Measurements from ENCODE around the gene COP1.
"Not testable (repeated sequence)": the region's sequence is repeated elsewhere in the genome, so short reads cannot be mapped to it uniquely, and the experiment has no call there.

The COP1 gene

DNA sequence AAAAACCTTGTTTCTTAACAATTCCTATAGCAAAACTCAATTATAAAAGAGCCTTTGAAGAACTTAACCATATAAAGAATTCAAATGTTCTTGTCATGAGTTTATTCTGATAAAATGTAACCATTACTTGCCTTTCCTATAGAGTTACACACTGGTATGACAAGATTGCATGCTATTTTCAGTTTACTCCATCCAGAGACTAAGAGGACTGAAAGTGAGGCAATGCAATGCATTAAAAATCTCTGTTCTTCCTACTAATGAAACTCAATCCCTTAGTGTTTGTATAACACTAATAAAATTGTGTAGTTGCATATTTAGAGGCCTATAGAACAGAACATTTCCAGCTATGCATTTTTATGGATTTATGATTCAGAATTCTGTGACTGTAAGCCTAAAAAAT, 88.1 kb downstream of the COP1 start:
- DNase-seq, result no peak

DNA sequence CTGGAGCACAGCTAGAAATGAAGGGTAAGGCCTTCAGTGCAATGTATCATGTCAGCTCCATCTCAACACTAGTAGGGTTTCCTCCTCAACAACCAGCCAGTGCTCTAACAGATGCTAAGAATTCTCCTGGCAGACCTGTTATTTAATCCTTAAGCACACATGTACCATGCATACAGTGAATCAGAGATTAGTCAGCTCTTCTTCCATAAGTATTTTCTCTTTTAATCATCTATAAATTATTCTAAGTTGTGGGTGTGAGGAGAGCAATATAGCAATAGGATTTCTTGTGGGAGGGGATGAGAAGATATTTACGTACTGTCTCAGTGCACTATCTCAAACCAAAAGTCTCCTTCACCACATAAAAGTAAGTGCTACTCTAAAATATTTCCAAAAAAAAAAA, 95.3 kb downstream of the COP1 start:
- no peak for DNase-seq

DNA sequence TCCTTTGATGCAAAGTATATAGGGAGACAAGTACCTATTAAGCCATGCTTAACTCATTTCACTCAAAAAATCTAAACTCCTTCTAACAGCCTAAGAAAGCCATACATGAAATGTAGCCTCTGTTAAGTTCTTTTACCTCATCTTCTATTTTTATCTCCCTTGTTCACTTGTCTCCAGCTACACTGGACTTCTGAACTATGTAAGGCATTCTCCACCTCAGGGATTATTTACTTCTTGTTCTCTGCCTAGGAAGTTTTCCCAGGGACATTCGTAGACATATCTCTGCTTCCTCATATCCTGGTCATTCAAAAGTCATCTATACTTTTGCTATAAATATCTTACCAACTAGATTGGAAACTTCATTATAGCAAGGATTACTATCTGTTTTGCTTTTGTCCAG, 96.9 kb downstream of the COP1 start:
- no peak for DNase-seq

DNA sequence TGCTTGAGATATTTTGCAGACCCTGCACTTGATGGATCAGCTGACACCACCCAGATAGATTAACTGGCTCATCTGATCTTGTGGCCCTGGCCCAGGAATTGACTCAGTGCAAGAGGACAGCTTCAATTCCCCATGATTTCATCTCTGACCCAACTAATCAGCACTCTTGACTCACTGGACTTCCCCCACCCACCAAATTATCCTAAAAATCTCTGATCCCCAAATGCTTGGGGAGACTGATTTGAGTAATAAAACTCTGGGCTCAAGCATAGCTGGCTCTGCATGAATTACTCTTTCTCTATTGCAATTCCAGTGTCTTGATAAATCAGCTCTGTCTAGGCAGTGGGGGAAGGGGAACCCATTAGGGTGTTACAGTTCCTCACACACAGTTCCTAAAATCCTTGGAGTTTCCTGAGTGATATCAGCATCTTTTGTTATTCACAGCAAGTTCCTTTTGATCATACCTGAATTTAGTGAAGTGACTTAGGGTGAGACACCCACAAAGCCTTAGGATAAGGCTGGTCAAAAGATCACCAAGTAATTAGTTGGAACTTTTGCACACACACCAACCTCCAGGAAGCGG, 104.2 kb downstream of the COP1 start:
- no peak for DNase-seq

DNA sequence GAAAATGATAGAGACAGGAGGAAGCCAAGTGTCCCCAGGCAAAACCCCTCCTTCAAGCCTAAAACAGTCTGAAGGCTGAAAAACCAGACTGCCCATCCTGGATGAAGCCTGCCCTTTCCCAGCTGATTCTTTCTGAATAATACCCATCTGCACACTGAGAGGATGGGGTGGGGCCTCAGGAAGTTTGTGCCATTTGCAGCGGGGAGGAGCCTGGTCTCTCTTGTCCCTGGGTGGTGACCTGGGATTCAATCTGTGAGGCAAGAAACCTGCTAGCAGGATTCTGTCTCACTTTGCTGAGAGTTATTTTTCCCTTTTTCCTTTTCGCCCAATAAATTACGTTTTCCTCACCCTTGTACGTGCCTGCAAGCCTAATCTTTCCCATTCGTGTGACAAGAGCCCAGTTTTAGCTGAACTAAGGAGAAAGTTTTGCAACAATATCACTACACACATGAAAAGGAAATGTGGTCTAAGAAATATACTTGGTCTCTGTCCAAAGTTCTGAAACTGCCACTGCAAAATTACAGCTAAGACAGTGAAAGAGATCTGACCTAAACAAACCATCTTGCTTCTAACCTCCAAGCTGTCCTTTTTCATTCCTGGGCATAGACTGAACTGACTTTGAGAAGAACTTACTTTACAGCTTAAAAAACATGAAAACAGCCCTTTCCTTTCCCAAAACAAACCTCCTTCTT, 105.0 kb downstream of the COP1 start:
- DNase-seq, result no peak

DNA sequence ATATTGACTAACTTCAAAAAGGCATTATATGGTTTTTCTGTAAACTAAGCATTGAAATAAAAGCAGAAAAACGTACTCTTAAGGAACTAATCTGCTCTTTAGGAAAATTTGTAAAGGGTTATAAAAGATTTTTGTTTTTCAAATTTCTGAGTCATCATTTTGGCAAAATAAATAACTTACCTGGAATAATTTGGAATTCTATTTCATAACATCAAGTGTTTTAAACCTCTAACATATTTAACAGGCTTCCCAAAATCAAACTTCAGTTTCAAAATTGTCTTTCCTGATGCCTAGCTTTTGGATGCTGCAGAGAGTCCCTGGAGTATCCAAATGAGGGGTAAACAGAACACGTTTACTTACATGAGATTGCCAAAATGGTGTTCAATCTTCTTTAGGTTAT, 108.5 kb downstream of the COP1 start:
- DNase-seq, result no peak

DNA sequence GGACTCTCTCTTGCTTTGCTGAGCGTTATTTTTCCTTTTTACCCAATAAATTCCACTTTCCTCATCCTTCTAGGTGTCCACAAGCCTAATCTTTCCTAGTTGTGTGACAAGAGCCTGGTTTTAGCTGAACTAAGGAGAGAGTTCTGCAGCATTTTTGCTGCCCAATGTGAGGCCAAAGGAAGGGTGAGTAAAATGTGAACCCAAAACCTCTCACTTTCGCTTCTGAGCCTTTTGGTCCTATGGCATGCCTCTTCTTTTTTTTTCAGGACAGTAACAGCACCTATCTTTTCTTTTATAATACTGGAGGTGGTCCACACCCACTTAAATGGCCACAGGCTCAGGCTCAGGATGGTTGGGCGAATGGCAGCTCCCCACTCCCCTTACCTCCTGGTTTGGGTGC, 111.1 kb downstream of the COP1 start:
- DNase-seq, result no peak

DNA sequence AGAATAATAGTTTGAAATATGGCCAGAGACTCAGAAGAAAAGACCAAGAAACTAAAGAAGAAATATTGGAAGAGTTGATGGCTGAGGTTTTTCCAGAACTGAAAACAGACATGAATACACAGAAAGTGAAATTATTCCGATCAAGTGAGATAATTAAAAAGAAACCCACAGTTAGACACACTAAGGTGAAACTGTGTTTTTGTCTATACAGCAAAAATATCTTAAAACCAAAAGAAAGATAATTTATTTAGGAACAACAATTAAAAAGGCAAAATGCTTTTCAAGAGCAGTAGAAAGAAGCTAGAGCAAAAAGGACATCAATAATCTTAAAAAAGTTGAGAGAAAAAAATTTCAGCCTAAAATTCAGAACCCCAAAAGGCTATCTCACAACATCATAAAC, 116.3 kb downstream of the COP1 start:
- no peak for DNase-seq

DNA sequence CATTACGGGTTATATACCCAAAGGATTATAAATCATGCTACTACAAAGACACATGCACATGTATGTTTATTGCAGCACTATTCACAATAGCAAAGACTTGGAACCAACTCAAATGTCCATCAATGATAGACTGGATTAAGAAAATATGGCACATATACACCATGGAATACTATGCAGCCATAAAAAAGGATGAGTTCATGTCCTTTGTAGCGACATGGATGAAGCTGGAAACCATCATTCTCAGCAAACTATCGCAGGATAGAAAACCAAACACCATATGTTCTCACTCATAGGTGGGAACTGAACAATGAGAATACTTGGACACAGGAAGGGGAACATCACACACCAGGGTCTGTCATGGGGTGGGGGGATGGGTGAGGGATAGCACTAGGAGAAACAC, 119.3 kb downstream of the COP1 start:
- not testable (repeated sequence) for DNase-seq

DNA sequence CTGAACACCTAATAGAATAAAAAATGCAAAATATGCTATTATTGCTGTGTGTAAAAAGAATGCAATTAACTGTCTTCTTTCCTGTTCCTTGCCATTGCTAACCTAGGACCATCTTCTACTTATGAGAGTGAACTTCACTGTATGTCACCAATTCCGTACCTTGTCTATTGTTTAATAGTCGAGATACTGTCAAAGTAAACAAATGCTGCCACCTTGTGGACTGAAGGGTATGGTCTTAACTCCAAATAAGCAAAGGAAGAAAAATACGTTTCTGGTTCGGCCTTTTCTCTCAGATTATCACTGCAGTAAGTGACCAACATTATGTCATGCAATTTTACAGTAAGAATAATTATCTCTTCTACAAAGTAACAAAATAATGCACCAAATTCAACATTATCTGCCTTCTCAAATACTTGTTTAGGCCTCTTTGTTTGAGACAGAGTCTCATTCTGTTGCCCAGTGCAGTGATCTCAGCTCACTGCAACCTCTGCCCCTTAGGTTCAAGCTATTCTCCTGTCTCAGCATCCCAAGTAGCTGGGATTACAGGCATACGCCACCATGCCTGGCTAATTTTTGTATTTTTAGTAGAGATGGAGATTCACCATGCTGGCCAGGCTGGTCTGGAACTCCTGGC, 133.4 kb downstream of the COP1 start:
- peak; percentile 41 to 93 (median 82) for DNase-seq

DNA sequence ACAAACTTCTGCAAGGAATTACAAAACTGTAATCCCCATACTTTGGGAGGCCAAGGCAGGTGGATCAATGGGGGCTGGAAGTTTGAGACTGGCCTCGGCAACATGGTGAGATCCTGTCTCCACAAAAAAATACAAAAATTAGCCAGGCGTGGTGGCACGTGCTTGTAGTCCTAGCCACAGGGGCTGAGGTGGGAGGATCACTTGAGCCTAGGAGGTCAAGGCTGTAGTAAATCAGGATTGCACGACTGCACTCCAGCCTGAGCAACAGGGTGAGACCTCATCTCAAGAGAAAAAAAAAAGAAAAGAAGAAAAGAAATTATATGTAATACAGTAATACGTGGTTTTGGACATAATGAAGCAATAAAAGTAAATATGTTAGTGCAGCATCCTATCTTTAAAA, 138.2 kb downstream of the COP1 start:
- DNase-seq, result no peak

DNA sequence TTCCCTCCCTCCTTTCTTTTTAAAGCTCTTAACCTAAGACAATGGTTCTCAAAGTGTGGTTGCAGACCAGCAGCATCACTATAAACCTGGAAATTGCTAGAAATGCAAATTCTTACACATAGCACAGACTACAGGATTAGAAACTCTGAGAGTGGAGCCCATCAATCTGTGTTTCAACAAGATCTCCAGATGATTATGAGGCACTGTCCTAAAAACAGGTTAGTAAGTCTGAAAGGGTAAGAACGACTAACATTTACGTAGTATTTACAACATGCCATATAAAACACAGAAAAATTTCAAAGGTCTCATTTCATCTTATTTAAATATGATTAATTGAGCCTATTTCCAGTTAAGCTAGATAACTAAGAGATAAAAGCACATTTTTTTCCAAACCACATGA, 138.8 kb downstream of the COP1 start:
- no peak for DNase-seq

DNA sequence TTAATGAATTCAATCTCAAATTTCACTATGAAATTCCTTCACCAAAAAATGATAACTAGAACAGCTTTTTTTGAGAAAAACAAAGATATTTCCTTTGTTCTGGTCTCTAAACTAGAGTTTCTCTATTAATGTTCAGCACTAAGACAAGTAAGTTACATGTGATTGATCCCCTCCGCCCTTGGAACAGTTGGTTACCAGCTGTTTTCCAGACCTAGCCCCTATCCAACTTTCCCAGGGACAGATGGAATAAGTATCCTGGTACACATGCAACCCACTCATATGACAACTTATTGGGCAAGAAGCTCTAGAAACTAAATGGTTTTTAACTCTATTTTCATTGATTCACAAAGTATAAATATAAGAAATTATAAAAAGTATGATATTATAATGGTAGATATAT, 140.4 kb downstream of the COP1 start:
- DNase-seq, result no peak

DNA sequence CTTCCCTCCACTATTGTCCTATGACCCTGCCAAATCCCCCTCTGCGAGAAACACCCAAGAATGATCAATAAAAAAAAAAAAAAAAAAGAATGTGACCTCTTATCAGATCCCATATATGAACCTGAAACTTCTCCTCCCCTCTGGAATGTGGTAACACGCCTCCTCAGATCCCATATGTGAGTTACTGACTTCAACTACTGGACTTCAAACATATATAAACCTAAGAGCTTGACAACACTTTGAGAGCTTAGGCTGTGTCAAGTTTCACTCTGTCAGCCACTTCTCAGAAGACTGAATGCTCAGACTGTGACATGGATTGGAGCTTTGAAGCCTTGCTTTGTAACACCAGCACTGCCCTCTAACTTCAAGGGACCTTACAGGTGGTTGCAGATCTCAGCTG, 148.4 kb downstream of the COP1 start:
- peak in 1 of 3 experiments; percentile 50 for DNase-seq

DNA sequence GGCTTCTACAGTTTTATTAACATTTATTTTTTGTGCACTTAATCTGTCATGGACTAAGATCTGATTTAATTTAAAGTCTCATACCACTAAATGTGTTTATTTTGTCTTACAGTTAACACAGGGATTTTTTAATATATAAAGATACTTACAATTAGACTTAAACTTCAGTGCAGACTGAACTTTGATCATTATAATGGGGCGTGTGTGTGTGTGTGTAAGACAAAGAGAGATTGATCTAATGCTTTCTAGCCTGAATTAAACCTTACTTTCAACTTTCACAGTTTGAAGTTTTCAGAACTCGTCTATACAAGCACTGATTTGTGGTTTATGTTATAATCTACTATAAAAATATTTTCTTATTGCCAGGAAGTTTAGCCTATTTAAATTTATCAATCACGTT, 150.8 kb downstream of the COP1 start:
- DNase-seq, result no peak

DNA sequence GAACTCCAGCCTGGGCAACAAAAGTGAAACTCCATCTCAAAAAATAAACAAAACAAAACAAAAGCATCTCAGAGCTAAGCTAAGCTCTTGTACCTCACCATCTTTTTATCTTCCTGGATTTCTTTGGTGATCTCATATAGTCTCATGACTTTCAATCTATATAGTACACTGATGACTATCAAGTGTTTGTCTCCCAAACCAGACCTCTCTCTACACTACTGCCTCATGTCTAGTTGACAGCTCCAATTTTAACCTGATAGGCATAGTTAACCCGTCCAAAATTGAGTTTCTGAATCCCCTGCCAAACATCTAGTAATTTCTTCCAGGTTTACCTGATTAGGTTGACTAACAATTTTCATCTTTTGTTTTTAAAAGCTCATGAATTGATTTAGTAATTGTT, 151.7 kb downstream of the COP1 start:
- DNase-seq, result no peak

DNA sequence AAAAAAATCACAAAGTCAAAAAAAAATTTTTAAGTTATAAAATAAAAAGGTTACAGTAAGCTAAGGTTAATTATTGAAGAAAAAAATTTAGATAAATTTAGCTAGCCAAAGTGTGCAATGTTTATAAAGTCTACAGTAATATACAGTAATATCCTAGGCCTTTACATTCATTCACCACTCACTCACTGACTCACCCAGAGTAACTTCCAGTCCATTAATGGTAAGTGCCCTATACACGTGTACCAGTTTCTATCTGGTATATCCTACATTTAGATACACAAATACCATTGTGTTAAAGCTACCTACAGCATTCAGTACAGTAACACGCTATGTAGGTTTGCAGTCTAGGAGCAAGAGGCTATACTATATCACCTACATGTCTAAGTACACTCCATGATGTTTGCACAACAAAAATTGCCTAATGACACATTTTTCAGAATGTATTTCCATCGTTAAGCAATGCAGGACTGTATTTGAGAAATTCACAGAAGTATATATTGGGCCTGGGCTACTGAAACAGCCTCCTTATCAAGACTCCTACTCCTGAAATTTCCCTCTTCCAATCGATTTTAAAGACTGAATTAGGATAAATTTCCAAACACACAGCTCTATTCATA, 155.1 kb downstream of the COP1 start:
- DNase-seq, result no peak

DNA sequence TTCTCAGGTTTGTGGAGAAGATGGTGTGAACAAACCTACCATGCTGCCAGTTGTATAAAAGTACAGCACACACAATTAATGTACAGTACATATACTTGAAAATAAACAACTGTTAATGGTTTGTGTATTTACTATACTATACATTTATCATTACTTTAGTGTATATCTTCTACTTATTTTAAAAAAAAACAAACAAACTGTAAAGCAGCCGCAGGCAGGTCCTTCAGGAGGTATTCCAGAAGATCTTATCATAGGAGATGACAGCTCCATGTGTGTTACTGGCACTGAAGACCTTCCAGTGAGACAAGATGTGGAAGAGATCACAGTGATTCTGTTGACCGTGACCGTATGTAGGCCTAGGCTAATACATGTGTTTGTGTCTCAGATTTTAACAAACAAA, 155.7 kb downstream of the COP1 start:
- no peak for DNase-seq

DNA sequence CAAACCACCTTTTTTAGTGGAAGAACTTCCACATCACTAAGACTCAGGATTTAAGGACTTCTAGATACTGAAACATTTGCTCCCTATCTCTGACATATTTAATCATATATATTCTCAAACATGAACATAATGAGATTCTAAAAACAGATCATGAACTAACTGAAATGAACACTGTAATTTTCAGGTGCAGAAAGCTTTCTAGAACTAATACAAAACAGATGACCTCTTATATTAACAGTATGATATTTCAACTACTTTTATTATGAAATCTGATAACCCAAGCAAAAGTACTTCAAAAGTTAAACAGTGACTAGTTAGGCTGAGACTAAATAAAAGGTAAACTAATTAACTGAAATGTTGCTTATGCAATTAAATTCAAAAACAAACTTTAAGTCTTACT, 157.5 kb downstream of the COP1 start:
- DNase-seq, result no peak

DNA sequence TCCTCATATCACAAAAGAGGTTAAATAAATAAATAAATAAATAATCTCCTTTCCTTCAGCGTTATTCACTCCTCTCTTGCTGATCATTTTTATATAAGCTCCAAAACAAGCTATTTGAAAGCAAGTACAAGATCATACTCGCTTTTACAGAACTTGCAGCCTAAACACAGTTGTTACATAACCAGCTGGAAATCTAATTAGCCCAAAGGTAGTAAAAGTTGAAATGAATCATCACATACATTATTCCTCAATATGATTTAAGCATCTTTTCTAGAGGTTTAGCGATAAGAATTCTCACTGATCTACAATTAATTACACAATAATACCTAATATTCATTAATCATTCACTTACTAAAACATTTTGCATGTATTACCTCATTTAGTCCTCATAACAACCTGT, 160.2 kb downstream of the COP1 start:
- no peak for DNase-seq

DNA sequence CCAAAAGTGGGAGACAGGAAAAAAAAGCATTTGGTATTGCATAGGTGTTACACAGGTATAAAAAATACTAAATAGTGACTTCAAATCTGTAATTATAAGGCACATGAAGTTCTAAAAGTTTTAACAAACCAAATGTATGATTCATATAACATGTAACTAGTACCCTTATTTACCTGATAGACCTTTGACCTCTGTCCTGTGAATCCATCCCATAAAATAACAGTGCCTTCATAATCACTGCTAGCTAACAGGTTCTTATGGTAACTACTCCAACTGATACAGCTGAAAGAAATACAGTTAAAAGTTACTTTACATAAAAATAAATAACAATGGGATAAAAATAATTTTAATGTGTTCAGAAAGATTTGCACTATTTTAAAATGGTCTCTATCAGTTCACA, 163.5 kb downstream of the COP1 start:
- DNase-seq, result no peak

DNA sequence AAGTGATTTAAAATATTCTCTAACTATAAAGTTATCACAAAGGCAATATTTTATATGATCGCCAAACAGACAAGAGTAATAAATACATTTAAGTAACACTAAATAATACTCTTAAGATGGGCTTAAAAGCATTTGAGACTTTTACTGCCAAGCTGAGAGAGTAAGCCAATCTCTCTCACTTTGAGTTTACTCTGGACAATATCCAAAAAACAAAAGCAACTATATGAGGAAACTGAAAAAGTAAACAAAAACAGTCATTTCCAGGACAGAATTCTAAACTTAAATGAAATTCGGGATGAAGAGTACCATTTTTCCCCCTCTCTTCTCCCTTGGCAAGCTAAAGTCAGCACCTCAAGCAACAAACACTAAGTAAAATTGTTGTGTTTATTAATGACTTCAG, 173.2 kb downstream of the COP1 start:
- no peak for DNase-seq

DNA sequence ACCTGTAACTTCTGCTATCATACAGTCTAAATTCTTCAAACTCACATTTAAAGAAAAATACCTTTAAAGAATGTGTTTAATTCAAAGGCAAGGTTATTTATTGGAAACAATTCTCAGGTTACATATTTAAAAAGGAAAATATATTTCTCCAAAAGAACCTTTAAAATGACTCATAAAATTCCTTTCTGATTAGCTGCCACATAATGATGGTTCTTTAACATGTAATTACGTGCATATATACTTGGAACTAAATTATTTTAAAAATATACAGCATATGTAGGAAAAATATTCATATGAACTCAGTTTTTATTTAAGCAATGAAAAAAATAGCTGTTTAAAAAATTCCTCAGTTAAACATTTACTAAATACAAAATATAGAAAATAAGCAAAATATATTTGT, 173.6 kb downstream of the COP1 start:
- DNase-seq, result no peak

DNA sequence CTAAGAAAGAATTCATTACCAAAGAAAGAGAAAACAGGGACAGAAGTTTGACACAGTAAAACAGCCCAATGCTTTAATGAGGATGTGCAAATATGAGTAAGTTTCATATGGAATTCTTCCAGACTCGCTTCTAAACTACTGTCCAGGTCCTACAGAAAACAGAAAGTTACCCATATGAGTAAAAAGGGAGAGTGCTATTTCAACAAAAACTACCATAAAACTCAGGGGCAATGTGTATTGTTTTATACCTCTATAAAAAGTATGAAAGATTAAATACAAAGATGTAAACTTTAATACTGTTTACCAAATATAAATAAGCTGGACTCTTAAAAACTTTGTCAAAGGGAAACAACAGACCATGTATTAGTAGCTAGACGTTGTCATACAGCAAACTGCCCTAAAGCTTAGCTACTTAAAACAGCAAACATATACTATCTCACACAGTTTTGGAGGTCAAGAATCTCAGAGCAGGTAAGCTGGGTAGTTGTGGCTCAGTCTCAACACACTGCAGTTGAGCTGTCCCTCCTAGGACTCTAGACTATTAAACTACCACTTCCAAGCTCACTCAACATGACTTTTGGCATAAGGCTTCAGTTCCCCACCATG, 174.9 kb downstream of the COP1 start:
- no peak for DNase-seq
